IPS-15b (cell line): ENCODE measurements around the gene LRRC74B.

ENCODE experiments used
- H3K27me3 ChIP-seq: one replicate; pipeline ENCODE4 v1.6.1; 2013; ENCODE audit warnings: low read length; ENCODE audit not compliant: control insufficient read depth, insufficient read depth
- H3K36me3 ChIP-seq: one replicate; pipeline ENCODE4 v1.6.1; 2013; ENCODE audit warnings: low read length; ENCODE audit not compliant: control insufficient read depth, insufficient read depth
- H3K4me1 ChIP-seq: one replicate; pipeline ENCODE4 v1.6.1; 2013; ENCODE audit warnings: mild to moderate bottlenecking, low read length; ENCODE audit not compliant: control insufficient read depth, insufficient read depth
- H3K4me3 ChIP-seq: one replicate; pipeline ENCODE4 v1.5.1; 2013; ENCODE audit warnings: low read depth, low read length
- H3K9ac ChIP-seq: one replicate; pipeline ENCODE4 v1.6.1; 2013; ENCODE audit warnings: low read depth, mild to moderate bottlenecking, low read length
- H3K9me3 ChIP-seq: one replicate; pipeline ENCODE4 v1.6.1; 2013; ENCODE audit warnings: mild to moderate bottlenecking, low read length; ENCODE audit not compliant: control insufficient read depth, insufficient read depth

LRRC74B gene, protein sequence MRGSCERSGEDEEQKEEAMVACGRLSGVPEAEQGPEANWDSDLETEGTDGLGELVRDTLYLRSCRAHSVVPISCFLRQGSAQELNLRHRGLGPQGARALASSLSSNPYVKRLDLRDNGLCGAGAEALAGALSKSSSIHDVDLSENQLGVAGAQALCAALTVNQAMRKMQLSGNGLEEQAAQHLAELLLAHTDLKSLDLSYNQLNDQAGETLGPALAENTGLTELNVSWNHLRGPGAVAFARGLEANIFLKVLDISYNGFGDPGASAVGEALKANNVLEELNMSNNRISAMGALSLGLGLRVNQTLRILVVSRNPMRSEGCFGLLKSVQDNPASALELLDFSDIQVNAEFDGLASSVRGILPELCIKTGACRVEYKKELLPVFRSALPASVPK

DNA sequence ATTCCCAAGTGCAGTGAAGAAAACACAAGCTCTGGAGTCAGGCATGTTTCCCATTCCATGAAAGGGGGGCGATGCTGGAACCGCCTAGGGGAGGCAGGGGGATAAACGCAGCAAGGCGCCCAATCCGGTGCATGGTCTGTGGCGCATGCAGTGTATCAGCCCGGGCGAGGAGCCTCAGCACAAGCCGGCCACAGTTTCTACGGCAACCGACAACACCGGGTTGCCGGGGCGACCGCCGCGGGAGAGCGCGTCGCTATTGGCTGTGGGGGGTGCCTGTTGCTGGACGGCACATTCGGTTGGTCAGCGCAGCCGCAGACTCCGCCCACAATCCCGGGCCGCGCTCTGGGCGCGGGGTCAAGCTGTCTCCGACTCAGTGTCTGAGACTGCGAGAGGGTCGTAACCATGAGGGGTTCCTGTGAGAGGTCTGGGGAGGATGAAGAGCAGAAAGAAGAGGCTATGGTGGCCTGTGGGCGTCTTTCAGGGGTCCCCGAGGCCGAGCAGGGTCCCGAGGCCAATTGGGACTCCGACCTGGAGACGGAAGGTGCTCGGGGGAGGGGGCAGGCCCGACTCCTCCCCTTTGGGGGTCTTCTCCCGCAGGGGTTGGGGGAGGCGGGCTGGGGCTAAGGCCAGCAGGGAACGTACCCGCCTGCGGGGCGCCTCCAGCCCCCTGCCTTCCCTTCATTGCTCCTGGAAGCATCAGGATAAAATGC, at the start of gene LRRC74B:
Gene LRRC74B (plus strand): TSS at position 362 of the 710 bp plus-strand sequence. CDS start 41 bp downstream, at position 403.
- Histone ChIP-seq H3K27me3 (peaks cover 4% of the 10 kb centered on the region), H3K4me3 (peak within 1 kb of the TSS; percentile 90), H3K9me3 (no peaks in the 10 kb centered on the region), H3K36me3 (no peaks in the 10 kb centered on the region), H3K4me1 (peaks cover 2% of the 10 kb centered on the region), H3K9ac (peak within 1 kb of the TSS; percentile 1)

DNA sequence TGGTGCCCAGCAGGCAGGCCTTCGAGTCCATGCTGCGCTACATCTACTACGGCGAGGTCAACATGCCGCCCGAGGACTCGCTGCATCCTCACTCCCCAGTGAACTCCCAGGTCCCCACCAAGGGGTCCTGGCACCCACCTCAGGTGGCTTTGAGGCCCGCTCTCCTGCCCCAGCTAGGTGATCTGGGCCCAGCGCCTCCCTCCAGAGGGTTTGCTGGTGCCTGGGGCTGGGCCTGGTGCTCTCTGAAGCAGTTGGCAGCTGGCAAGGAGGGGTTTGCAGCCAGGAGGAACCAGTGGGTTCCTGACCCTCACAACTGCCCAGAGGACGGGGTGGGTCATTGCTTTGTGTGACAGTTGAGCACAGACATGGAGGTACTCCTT, 49.7 kb upstream of the LRRC74B start:
- no peak overlapping the region for H3K4me3 ChIP-seq
- no peak overlapping the region for H3K9ac ChIP-seq
- H3K27me3 ChIP-seq, result no peaks in the 10 kb centered on the region
- peaks cover 32% of the 10 kb centered on the region for H3K36me3 ChIP-seq
- H3K9me3 ChIP-seq, result no peaks in the 10 kb centered on the region
- peaks cover 2% of the 10 kb centered on the region for H3K4me1 ChIP-seq

DNA sequence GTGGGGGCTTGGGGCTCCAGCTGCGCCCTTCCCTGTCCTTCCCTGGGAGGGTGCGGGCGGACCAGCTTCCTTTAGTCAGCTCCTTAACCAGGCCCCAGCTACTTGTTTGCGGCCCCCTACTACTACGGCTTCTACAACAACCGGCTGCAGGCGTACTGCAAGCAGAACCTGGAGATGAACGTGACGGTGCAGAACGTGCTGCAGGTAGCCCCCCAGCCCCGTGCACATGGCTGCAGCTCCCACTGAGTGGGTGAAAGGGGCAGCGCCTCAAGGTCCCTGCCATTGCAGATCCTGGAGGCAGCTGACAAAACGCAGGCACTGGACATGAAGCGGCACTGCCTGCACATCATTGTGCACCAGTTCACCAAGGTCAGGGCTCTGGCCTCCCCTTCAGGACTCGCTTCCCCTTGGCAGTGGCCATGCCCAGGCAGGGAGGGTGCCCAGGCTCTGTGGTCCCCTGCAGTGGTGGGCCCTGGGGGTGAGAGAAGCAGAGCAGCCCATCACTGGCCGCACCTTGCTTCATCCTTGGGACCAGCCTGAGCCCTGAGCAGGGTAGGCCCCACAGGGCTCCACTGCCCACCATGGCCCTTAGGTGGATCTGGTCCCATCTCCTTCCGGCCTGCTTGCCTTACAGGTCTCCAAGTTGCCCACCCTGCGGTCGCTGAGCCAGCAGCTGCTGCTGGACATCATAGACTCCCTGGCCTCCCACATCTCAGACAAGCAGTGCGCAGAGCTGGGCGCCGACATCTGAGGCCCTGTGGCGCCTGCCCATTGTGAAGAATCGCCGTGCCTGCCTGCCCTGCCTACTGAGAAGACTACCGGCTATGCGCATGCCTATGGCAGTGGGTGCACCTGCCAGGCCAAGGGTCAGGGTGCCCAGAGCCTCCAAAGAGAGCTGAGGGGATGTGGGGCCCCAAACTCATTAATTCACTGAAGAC, 48.9 kb upstream of the LRRC74B start:
- Histone ChIP-seq H3K4me3 (no peak overlapping the region), H3K9me3 (no peaks in the 10 kb centered on the region), H3K4me1 (peaks cover 3% of the 10 kb centered on the region), H3K36me3 (peaks cover 25% of the 10 kb centered on the region), H3K9ac (no peak overlapping the region), H3K27me3 (no peaks in the 10 kb centered on the region)

DNA sequence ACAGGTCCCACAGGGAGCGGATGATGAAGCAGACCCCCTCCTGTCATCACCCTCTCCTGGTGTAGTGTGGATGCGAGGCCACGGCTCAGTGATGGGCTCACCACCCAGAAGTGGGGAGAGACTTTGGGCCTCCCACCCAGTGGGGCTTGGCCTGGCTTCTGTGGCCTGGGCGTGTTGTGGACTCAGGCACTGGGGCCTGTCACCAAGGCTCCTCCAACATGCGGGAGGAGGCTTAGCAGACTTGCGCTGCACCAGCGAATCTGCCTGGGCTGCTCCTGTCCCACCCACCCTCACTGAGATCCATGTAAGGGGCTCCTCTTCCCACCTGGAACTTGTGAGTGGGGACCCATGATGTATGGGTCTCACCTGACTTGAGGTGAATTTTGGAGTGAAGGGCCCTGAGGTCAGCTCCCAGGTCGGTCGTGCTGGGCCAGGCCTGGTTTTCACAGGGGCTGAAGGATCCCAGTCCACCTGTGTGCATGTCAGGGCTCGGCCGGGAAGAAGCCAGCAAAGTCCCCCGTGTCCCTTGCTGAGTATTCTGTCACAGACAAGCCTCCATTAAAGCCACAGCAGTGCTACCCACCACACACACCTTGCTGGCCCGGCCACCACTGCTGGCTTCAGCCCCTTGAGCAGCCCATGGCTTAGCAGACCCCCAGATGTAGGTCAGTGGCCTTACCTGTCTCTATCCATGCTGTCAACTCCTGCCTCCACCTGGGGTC, 48.0 kb upstream of the LRRC74B start:
- peaks cover 18% of the 10 kb centered on the region for H3K36me3 ChIP-seq
- H3K4me1 ChIP-seq, result peaks cover 3% of the 10 kb centered on the region
- no peaks in the 10 kb centered on the region for H3K9me3 ChIP-seq
- no peak overlapping the region for H3K4me3 ChIP-seq
- H3K27me3 ChIP-seq, result no peaks in the 10 kb centered on the region
- H3K9ac ChIP-seq, result no peak overlapping the region

DNA sequence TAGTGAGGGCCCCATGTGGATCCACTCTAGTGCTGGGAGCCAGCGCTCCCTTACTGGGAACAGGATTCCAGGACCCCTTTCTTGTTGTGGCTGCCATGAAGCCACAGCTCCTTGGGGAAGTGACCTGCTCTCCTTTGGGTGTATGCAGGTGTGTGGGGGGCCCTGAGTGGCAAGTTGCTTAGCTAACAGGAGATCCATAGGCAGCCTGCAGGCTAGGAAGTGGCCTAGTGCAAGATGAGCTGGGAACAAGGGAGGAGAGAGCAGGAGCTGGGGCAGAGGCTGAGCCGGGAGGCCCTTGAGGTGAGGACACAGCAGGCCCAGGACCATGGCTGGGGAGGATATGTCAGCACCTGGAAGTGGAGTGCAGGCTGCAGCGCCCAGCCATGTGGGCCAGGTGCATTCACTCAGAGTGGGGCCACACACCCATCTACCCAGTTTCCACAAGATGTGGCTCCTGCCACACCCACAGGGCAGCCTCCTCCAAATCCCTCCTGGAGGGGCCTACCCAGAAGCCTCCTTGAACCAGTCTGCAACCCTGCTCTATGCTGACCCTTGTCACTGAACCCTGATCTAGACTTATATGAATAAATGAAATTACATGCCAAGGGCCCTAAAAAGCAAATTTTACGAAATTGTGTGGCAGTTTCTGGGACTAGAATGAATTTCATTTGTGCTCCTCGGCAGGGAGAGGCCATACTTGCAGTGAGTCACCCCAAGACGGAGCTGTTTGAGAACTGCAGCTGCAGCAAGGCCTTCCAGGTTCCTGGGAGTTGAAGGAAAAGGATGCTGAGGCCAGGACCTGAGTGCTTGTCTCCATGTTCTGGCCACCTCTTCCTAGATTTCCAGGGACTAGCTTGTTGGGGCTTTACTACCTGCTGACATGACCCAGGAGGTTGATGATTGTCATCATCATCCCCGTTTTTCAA, 47.1 kb upstream of the LRRC74B start:
- peaks cover 17% of the 10 kb centered on the region for H3K36me3 ChIP-seq
- H3K9ac ChIP-seq, result no peak overlapping the region

DNA sequence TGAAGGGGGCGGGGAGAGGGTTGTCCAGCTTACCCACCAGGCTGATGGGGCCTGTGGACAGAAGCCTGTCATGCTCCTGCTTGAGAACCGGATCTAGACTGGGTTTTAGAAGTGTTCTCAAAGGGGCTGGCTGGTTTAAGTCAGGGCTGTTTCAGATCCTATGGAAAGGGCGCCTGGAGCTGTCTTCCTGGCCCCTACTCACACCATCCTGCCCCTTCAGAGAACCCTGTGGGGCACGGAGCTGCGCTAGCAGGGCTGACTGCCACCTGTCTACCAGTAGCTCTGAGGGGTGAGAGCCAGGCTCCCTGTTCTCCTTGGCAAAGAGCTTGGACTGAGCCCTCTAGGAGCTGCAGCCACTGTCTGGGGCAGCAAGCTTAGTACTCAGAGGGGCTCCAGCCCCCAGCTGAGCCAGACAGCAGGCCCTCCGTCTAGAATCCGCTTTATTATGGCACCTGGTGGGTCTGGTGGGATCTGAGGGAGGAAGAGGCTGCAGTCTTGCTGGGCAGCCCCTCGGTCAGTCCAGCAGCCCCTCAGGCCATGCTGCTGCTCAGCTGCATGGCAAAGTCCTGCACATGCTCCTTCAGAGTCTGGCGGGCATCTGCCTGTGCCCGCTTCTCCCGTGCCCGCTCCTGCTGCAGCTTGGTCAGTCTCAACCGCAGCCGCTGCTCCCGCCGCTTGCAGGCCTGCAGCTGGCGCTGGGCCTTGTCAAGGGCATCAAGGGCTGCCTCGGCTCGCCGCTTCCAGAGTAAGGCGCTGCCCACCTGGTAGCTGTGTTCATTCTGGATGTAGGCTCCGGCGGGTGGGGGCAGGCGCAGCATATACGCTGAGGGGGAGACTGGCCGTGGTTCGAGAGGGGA, 46.2 kb upstream of the LRRC74B start:
- Histone ChIP-seq H3K36me3 (peaks cover 17% of the 10 kb centered on the region), H3K27me3 (no peaks in the 10 kb centered on the region), H3K9ac (no peak overlapping the region), H3K4me3 (no peak overlapping the region), H3K4me1 (peaks cover 3% of the 10 kb centered on the region), H3K9me3 (no peaks in the 10 kb centered on the region)

More for the DNA sequence above, 47.1 kb upstream of the LRRC74B start:
- H3K9me3 ChIP-seq, result no peaks in the 10 kb centered on the region
- H3K27me3 ChIP-seq, result no peaks in the 10 kb centered on the region
- peaks cover 3% of the 10 kb centered on the region for H3K4me1 ChIP-seq
- no peak overlapping the region for H3K4me3 ChIP-seq

DNA sequence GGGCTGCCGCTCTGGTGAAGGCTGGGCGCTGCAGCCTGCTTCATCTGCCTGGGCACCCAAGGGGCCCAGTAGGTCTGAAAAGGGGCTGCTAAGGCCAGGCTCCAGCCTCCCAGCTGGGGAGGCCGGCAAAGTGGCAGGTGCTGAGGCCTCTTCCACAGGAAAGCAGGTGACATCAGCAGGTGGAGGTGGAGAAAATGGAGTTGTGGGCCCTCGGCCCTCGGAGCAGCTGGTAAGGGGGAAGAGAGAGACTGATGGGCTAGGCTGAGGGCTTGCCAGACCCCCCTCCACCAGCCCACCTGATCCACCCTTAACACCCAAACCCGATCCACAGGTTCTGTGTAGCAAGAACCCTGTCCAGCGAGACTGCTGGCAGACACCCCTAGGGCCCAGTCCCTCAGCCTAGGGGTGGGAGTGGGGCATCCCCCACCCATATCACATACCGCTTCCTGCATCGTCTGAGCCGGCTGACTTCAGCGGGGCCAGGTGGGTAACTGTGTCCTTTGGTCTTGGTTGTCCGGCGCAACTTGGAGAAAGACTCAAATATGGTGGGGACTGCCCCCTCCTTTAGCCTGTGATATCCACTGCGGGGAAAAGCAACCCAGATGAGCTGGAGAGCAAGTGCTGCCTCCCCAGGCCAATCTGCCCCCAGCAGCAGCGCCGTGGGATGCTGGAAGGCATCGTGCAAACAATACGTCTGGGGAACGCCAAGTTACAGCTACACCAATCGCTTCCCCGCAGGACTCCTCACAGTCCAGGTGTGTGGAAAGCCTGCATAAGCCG, 45.3 kb upstream of the LRRC74B start:
- peak overlapping the region; percentile 85 for H3K4me3 ChIP-seq

DNA sequence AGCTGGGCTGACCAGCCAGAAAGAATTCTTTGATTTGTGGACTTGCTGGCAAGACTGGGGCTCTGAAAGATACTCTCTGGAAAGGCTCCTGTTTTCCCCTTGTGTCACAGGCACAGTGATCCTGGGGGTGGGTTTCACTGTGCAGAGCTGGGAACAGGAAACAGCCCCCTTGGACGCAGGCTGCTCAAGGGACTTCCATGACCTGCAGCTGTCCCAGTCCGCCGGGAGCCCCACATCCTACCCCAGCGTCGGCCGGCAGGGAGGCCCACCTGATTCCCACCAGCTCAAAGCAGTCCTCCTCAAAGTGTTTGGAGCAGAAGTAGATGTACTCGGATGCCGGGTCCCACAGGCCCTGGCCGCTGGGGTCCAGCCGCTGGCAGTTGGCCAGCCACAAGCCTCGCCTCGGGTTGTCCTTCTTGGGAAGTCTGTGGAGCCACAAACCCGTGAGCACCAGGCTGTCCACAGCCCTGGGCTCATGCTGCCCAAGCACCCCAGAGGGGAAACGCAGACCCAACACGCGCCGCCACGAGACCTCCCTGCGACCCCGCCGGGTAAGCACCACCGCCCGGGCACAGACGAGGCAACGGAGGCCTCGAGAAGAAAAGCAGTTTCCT, 44.7 kb upstream of the LRRC74B start:
- peak overlapping the region; percentile 83 for H3K9ac ChIP-seq
- no peaks in the 10 kb centered on the region for H3K27me3 ChIP-seq
- peak overlapping the region; percentile 85 for H3K4me3 ChIP-seq
- H3K36me3 ChIP-seq, result peaks cover 13% of the 10 kb centered on the region
- peaks cover 3% of the 10 kb centered on the region for H3K4me1 ChIP-seq
- H3K9me3 ChIP-seq, result no peaks in the 10 kb centered on the region

More for the DNA sequence above, 45.3 kb upstream of the LRRC74B start:
- H3K27me3 ChIP-seq, result no peaks in the 10 kb centered on the region
- peaks cover 15% of the 10 kb centered on the region for H3K36me3 ChIP-seq
- H3K9ac ChIP-seq, result peak overlapping the region; percentile 83
- no peaks in the 10 kb centered on the region for H3K9me3 ChIP-seq
- peaks cover 3% of the 10 kb centered on the region for H3K4me1 ChIP-seq
